ENCODE results near the gene PSMC3IP. TPM values are rescaled to one million over a fixed set of nuclear protein-coding genes. Genes with fewer than 3 reads are reported as not detected.

PSMC3IP gene
- total and polyA plus RNA-seq, 2 experiments from 2014 or later: 18.5 to 29.5 TPM

GRCh38 chr17:42607769-42608168, 30.2 kb upstream of the PSMC3IP start:
- H3K36me3 ChIP-seq (ENCODE audit: insufficient read depth): peaks cover 11% of the 10 kb centered on the region; the same call in 1 of the 2 replicates
- H3K79me2 ChIP-seq (replicated peaks; ENCODE audit: insufficient read depth): peaks cover 72% of the 10 kb centered on the region
- H3F3A ChIP-seq (replicated peaks; ENCODE audit: low read depth): peaks cover 9% of the 10 kb centered on the region; the same call in 1 of the 2 replicates
- H4K20me1 ChIP-seq (replicated peaks; ENCODE audit: insufficient read depth): peaks cover 42% of the 10 kb centered on the region
- DNase-seq (ENCODE audit: low spot score) (no peak), ATAC-seq (no peak)
- H3K9me3 Mint-ChIP-seq: no peaks in the 10 kb centered on the region; the same call in 2 of the 3 replicates
- H3K4me3 ChIP-seq: peak overlapping the region; percentile 99
- peaks cover 6% of the 10 kb centered on the region; the same call in 2 of the 3 replicates for H3K4me1 Mint-ChIP-seq
- H3K36me3 Mint-ChIP-seq (ENCODE audit: low read depth): peaks cover 19% of the 10 kb centered on the region
- no peak overlapping the region for H3K27ac ChIP-seq (ENCODE audit: low read depth)
- H3K27me3 Mint-ChIP-seq (ENCODE audit: insufficient read depth, low read depth, poor library complexity): peaks cover 4% of the 10 kb centered on the region
- H3K4me1 ChIP-seq (ENCODE audit: insufficient read depth): peaks cover 18% of the 10 kb centered on the region
- no peak overlapping the region for H2AFZ ChIP-seq
- no peak overlapping the region for H3K27ac Mint-ChIP-seq
- H3K27me3 ChIP-seq (ENCODE audit: insufficient read depth): no peaks in the 10 kb centered on the region
- no peak for TF ChIP-seq CTCF (conservative IDR thresholded peaks at IDR 0.05; ENCODE audit: low read depth in 2 of 2)
- TF ChIP-seq EZH2phosphoT487 (IDR thresholded peaks at IDR 0.05; ENCODE audit: unreplicated experiment): no peak
- no peak for TF ChIP-seq ETS1 (IDR thresholded peaks at IDR 0.05)
- TF ChIP-seq REST (IDR thresholded peaks at IDR 0.05; ENCODE audit: unreplicated experiment): no peak
- no peak for TF ChIP-seq ZNF462 (CRISPR knock-in tag; IDR thresholded peaks at IDR 0.05)
- TF ChIP-seq ZNF114 (CRISPR knock-in tag; IDR thresholded peaks at IDR 0.05): no peak
- TF ChIP-seq NANOG (IDR thresholded peaks at IDR 0.05; ENCODE audit: borderline replicate concordance): no peak
- no peak for TF ChIP-seq CREB1 (CRISPR knock-in tag; IDR thresholded peaks at IDR 0.05; ENCODE audit: low read depth)
- TF ChIP-seq ZNF331 (CRISPR knock-in tag; IDR thresholded peaks at IDR 0.05; ENCODE audit: low read depth): no peak
- no peak for TF ChIP-seq EZH2 (IDR thresholded peaks at IDR 0.05; ENCODE audit: low read depth, unreplicated experiment)
- H3K9me2 ChIP-seq (ENCODE audit: insufficient read depth): no peaks in the 10 kb centered on the region
- H3K4me2 ChIP-seq: peak overlapping the region; percentile 100
- peak overlapping the region; percentile 97 for H3K4me3 Mint-ChIP-seq
